ENCODE measurements around the gene ATXN7L2.

ATXN7L2 gene

DNA sequence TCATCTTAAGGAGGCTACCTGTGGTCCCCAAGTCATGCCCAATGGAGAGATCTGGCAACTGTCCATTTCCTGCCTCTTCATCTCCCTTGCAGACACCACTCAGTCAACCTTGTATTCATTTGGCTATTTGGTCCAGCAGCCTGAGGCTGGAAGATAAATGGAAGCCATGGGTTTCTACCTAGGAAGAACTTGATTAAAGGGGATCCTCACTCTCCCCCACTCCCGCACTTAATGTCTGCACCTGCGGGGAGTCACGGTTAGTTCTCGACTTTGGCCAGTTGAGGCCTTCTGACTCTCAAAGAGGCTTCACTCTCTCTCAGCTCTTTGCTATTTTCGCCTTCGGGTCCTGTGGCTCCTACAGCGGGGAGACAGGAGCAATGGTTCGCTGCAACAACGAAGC lies 8.4 kb upstream of the ATXN7L2 start:
- DNase-seq (ENCODE audit: low read depth in 2 of 2): no peak

DNA sequence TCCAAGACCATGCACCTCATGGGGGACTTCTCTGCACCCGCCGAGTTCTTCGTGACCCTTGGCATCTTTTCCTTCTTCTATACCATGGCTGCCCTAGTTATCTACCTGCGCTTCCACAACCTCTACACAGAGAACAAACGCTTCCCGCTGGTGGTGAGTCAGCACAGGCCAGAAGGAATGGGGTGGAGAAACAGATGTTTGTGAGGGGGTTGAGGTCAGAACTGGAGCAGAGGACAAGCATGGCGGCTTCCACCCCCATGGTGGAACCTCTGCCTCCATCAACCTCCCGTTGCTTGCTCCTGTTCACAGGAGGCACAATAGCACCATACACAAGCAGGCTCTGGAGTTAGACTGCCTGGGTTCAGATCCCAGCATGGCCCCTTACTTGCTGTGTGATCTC lies 6.9 kb upstream of the ATXN7L2 start:
- DNase-seq (ENCODE audit: low read depth in 2 of 2): no peak

DNA sequence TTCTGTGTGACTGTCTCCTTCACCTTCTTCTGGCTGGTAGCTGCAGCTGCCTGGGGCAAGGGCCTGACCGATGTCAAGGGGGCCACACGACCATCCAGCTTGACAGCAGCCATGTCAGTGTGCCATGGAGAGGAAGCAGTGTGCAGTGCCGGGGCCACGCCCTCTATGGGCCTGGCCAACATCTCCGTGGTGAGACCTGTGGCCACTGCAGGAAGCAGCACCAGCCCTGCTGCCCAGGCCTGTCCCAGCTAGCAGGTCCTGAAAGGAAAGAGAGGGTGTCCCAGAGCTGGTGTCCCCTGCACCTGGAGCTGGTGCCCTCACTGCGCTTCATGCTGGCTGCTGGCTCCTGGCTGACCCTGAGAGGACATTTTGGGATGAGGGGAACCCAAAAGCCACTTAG lies 5.9 kb upstream of the ATXN7L2 start:
- no peak for DNase-seq (ENCODE audit: low read depth in 2 of 2)

DNA sequence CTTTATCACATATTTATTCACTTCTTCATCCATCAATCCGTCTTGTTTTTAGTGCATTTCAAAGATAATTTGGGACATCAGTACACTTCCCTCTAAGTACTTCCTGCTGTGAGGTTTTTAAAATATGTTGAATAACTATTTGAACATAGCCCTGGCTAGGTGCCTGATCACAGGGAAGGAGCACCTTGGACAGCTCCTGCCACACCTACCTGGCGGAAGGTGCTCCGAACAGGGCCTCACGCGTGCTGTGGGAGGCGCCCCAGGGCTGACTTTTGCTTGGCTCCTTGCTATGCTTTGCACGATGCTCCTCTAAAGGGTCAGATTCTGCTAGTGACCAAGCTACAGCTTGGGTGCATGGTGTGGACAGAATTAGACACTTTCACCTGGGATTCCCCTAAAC lies 4.9 kb upstream of the ATXN7L2 start:
- no peak for DNase-seq (ENCODE audit: low read depth in 2 of 2)

DNA sequence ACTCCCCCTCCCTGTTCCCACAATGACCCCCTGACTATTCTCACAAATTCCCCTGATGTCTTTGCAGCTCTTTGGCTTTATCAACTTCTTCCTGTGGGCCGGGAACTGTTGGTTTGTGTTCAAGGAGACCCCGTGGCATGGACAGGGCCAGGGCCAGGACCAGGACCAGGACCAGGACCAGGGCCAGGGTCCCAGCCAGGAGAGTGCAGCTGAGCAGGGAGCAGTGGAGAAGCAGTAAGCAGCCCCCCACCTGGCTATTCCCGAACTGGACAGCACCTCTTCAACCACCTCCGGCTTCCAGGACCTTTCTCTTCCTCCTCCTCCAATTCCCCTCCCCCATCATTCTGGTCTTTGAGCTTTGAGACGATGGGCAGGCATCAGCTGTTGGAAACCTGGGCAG lies 4.4 kb upstream of the ATXN7L2 start:
- DNase-seq (ENCODE audit: low read depth in 2 of 2): no peak

DNA sequence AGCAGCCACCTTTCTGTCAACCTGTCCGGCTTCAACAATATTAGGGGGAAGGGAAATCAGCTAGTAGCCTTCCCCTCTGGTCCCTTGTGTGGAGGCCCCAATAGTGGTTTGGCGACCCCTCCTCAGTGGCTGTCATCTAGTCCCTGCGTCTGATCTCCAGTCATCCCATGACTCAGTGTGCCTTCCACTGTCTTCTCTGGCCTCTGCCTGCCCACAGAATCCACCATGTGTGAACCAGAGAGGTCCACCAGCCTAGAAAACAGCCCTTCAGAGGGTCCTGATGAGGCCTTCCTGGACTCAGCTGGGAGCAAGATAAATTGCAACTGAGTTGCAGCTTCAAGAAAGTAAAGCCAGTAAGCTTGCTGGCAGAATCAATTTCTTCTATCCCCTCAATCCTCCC lies 3.8 kb upstream of the ATXN7L2 start:
- no peak for DNase-seq (ENCODE audit: low read depth in 2 of 2)

DNA sequence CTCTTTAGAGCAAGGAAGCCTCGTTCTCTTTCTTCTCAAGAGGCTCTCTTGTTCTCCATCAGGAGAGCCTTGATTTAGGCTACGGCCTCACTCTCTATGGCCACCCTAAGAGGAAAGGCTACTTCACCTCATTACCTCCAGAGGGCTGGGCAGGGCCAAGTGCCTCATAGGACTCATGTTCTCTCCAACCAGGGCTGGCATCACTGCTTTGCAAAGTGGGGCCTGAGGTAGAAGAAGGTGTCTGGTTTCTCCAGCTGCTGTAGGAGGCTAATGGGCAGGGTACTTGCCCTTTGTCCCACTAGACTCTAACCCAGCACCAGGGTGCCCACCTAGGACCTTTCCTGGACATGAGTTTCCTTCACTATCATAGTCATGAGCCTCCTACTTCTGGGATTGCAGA lies 2.1 kb upstream of the ATXN7L2 start:
- no peak for DNase-seq (ENCODE audit: low read depth in 2 of 2)

DNA sequence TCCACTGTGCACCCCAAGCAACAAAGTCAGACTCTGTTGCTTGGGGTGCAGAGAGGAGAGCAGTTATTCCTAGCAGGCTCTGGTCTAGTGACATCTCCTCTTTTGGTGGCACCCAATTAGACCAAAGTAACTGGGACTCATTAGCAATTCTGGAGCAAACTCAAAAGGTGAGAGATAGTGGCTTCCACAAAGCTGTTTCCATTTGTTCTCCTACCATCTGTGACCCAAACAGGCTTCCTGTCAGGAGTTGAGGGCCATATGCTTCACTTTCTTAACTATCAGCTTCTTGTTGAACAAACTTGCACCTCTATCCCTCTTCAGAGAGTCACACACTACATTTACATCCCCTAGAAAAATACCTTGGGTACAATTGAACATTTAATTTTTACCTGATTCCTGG lies 1.5 kb upstream of the ATXN7L2 start:
- no peak for DNase-seq (ENCODE audit: low read depth in 2 of 2)

DNA sequence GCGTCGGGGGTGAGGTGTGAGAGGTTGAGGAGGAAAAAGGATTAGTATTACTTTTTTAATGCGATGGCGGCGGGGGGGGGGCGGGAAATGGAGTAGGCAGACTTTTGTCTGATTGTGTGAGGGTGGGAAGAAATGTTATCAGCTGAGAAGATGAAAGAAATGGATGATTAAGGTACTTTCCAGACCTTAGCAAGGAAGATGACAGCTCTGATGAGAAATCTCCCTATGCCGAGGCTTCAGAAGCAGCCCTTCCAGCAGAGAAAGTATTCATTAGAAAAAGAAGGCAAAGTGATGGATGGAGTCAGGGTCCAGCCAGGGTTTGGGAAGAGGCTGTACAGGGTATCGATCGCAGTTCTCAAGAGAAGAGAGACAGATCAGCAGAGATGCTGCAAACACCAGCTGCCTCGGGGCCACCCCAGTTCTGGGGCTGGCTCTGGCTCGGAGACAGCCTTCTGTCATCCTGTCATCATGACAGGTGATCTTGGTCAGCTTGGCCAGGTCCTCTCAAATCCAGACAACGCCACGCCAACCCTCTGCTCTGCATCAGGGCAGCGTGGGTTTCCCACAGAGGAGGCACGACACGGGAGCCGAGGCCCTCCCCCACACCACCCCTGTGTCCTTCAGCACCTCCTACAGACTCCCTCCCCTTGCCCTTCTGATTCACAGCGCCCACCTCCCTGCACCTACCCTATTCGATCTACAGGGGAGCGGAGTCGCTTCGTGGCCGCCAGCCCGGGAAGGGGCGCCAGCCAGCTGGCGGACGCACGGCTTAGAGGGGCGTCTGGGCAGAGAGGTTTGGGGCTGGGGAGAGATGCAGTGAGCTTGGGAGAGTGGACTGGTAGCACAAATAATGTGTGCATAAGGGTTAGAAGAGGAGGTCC lies 674 bp upstream of the ATXN7L2 start:
- no peak for DNase-seq (ENCODE audit: low read depth in 2 of 2)

DNA sequence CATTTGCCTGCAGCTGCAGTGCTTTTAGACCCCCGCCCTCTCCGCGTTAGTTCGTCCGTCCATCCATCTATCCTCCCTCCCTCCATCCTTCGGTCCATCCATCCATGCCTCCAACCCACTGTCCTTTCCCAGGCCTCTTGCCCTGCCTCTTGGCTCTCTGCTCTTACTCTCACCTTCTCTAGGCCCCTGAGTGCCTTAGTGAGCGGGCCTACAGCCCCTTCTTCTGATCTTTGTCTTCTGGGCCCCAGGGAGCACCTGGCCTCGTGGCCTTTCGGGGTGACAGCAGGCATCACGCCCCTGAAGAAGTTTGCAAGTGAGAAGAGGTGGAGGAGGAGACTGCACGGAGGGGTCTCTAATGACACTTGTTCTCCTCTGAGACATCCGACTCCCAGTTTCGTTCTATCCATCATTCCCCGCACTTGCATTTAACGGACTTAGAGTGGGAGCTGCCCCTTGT lies 842 bp downstream of the ATXN7L2 start:
- no peak for DNase-seq (ENCODE audit: low read depth in 2 of 2)

DNA sequence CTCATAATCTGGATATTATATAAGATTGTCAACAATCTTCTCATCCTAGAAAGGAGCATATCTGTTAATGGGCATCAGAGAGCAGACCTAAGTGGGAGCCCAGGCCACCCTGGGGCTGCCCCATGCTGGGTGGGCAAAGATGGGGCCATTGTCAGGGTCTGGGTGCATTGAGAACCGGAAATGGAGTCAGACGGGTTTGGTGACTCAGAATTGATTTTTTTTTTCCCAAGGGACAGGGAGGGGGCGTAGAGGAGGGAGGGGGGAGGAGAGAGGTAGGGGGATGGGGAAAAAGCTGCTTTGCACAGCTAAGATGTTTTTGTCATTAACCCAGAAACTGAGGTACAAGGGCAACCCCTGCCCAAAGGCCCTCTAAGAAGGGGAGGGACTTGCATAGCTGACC lies 1.3 kb downstream of the ATXN7L2 start:
- DNase-seq (ENCODE audit: low read depth in 2 of 2): no peak

DNA sequence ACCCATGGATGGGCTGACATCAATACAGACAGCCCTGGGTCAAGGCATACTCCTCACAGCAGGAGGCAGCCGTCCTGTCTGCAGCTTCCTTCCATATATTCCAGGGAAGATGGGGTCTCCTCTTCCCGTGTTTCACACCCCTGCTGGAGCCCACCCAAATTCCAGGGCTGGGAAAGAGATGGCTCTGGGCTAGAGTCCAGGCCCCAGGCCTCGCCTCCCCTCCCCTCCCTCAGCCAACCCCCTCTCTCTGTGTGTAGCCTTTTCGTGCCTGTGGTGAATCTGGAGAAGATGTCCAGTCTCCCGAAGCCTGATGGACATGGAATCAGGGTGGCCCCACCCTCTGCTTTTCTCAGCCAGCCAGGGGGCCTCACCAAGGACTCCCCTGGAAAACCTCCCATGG lies 3.6 kb downstream of the ATXN7L2 start:
- no peak for DNase-seq (ENCODE audit: low read depth in 2 of 2)

DNA sequence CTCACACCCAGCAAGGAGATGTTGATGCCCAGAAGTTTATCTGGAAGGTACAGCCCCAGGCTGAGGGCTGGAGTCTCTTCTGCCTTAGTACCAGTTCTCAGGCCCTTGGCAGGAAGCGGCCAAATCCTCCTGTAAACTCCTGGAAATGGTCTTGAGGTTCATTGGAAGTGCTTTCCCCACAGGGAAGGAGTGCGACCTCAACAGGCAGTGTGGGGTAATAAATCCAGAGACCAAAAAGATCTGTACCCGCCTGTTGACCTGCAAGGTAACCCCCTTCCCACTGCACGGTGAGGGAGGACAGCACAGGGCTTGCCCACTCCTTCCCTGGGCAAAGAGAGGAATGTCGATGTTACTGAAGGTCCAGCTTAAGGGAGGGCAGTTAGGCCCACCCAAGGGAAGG lies 4.5 kb downstream of the ATXN7L2 start:
- DNase-seq (ENCODE audit: low read depth in 2 of 2): no peak

DNA sequence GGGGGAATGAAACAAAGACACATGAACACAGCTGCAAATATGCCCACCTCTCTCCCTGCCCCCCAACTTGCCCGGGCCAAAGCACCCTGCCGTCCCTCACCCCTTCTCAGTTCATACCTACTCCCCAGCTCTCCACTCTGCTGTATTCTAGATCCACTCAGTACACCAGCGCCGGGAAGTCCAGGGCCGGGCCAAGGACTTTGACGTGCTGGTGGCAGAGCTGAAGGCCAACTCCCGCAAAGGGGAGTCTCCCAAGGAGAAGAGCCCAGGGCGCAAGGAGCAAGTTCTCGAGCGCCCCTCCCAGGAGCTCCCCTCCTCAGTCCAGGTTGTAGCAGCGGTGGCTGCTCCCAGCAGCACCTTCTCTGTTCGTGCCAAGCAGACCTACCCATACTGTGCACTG lies 5.0 kb downstream of the ATXN7L2 start:
- DNase-seq (ENCODE audit: low read depth in 2 of 2): no peak

DNA sequence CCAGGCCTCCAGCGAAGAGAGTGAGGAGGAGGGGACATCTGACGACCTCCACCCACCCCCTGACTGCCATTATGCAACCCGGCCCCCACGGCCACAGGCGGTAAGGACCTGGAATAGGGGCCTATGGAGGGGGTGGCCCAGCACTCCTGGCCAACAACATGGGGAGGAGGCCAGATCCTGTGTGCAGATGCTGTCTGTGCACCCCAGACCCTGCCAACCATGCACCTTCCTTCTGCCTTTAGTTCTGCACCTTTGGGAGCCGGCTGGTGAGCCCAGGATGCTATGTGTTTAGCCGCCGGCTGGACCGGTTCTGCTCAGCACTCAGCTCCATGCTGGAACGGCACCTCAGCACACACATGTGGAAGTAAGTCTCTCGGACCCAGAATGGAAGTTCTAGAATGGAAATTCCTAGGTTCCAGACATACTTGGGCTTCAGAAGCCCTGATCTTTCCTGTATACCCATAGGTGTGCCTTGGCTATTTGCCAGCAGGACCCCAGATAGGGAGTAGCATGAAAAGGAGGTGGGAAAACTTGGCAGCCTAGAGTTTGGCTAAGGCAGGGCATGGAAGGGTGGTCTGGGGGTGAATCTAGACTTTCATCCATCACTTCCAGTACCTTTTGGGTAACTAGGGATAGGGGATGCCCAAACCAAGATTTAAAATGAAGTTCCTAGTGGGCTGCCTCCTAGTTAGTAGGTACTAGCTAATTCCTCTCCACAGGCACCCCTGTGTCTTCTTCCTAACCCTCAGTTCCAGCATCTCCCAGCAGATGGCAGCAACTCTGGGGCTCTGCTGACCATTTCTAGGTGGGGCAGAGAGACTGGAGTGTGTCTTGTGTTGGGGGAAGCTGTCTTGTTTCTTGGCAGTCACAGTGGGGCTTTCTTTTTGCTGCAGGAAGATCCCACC lies 6.6 kb downstream of the ATXN7L2 start:
- peak in 1 of 2 donors; percentile 52 for DNase-seq (ENCODE audit: low read depth in 2 of 2)

DNA sequence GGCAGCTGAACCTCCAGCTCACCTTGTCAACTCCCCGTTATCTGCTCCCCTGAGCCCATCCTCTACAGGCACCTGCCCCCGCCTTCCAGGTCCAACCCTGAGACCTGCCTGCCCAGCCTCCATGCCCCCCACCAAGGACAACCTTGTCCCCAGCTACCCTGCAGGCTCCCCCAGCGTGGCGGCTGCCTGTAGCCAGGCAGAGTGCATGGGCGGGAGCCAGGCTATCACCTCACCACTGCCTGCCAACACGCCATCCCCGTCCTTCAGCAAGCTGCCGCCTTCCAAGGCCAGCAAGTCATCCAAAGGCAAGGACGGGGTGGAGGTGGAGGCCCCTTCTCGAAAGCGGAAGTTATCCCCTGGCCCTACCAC lies 7.2 kb downstream of the ATXN7L2 start:
- DNase-seq (ENCODE audit: low read depth in 2 of 2): no peak

DNA sequence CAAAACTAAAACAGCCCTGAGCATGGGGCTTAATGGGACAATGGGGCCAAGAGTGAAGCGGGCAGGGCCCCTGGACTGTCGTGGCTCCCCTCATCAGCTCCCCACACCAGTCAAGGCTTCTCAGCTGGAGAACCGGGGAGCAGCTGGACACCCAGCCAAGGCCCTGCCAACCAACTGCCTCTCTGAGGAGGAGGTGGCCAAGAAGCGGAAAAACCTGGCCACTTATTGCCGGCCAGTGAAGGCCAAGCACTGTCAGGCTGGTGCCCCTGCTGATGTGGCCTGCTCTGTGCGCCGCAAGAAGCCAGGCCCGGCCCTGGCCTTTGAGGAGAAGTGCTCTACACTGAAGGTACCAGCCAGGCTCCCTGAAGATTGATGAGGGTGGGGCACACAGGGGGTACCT lies 7.7 kb downstream of the ATXN7L2 start:
- no peak for DNase-seq (ENCODE audit: low read depth in 2 of 2)

DNA sequence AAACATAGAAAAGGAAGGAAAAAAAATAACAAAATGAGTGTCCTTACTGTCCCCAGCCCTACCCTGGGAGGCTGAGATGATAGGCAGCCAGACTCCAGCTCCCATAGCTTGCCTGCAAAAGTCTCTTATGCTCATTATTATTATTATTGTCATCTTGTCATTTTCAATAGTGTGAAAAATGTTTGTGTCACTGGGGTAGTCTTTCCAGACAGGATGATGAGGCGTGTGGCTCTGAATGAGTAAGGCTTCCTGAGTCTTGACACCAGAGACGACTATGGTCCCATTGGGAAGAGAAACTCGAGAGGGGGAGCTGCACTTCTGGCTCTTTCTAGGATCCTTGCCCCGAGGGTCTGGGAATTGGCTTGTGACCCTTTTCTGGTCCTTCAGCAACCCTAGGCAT lies 9.1 kb downstream of the ATXN7L2 start:
- no peak for DNase-seq (ENCODE audit: low read depth in 2 of 2)

DNA sequence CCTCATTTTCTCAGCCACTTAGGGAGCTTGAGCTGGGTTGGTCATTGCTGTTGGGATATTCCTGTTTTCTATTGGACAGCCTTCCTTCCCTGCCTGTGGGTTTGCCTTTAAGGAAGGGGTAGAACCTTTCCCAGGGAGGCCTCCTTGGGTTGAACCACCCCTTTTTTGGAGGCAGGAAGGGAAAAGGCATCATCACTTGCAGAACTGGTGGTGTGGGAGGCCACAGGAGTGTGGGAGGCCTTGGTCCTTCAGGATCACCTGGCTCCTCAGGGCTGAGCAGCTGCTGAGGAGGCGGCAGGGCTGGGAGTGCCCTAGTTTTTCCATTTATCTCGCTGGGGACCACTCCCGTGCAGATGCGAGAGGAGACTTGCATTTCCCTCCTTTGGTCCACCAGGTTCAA lies 9.5 kb downstream of the ATXN7L2 start:
- no peak for DNase-seq (ENCODE audit: low read depth in 2 of 2)

DNA sequence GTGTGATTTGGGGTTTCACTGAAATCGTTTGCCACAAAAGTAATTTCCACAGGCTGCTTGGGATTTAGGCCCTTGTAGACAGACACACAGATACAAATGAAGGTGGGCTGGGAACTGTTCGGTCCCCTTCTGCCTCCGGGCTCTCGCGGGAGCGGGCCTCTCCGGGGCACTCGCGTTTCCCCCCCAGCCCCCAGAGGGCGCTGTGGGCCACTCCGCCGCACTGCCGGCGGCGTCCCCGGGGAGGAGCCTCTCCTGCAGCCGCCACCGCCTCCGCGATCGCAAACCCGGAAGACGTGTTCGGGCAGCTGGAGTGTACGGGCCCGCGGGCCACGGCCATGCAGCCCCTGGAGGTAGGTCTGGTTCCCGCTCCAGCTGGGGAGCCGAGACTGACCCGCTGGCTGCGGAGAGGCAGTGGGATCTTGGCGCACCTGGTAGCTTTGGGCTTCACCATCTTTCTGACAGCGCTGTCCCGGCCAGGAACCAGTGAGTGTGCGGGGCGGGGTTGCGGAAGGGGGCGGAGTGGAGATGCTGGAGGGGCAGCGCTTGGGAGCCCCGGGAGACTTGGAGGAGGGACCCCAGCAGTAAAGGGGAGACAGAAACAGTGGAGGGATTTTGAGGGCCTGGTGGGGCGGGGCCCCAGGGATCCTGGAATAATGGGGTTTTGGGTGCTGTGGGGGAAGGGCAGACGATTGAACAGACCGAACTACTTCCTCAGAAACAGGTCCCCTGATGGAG lies 10.3 kb downstream of the ATXN7L2 start, which contains the start of gene CYB561D1:
TSS of gene CYB561D1 (plus strand) at position 290 of the 735 bp plus-strand sequence. CDS start at position 336, 46 bp downstream.
- peak; percentile 73 to 83 for DNase-seq (ENCODE audit: low read depth in 2 of 2)

DNA sequence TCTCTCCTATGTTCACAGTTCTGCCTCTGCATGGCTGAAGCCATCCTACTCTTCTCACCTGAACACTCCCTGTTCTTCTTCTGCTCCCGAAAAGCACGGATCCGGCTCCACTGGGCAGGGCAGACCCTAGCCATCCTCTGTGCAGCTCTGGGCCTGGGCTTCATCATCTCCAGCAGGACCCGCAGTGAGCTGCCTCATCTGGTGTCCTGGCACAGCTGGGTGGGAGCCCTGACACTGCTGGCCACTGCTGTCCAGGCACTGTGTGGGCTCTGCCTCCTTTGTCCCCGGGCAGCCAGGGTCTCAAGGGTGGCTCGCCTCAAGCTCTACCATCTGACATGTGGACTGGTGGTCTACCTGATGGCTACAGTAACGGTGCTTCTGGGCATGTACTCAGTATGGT lies 12.0 kb downstream of the ATXN7L2 start:
- no peak for DNase-seq (ENCODE audit: low read depth in 2 of 2)
